DMS53 treated with DMSO at 0.1 percent for 48 hours (cell line): Measurements from ENCODE around the gene METAP1D.
"Not testable (repeated sequence)": the region's sequence is repeated elsewhere in the genome, so short reads cannot be mapped to it uniquely, and the experiment has no call there.

Source experiments
- DNase-seq: peaks from one replicate; lab custom pipeline; 2025; ENCODE audit not compliant: unreplicated experiment; lab: John Stamatoyannopoulos, UW

The METAP1D gene

GRCh38 chr2:171996021-171996420 lies 3.7 kb upstream of the METAP1D start:
- no peak for DNase-seq

GRCh38 chr2:171997031-171997430 lies 2.7 kb upstream of the METAP1D start:
- DNase-seq: not testable (repeated sequence)

GRCh38 chr2:171999161-171999560 lies 592 bp upstream of the METAP1D start:
- no peak for DNase-seq

GRCh38 chr2:172000696-172001361 lies 1.1 kb downstream of the METAP1D start:
- no peak for DNase-seq

- no peak for DNase-seq
Measured at GRCh38 chr2:172007372-172007771, 7.6 kb downstream of the METAP1D start.

GRCh38 chr2:172009823-172010222 lies 10.1 kb downstream of the METAP1D start:
- DNase-seq: no peak

GRCh38 chr2:172011812-172012575 lies 12.2 kb downstream of the METAP1D start:
- DNase-seq: no peak

- no peak for DNase-seq
Measured at GRCh38 chr2:172012677-172013391, 13.1 kb downstream of the METAP1D start.

GRCh38 chr2:172013396-172013795 lies 13.6 kb downstream of the METAP1D start:
- DNase-seq: no peak

GRCh38 chr2:172021074-172021931 lies 21.6 kb downstream of the METAP1D start:
- DNase-seq: no peak

GRCh38 chr2:172021955-172022354 lies 22.2 kb downstream of the METAP1D start:
- DNase-seq: no peak

GRCh38 chr2:172031536-172031935 lies 31.8 kb downstream of the METAP1D start:
- no peak for DNase-seq

- no peak for DNase-seq
Measured at GRCh38 chr2:172038121-172038520, 38.4 kb downstream of the METAP1D start.

- no peak for DNase-seq
Measured at GRCh38 chr2:172038604-172039003, 38.9 kb downstream of the METAP1D start.

- DNase-seq: no peak
Measured at GRCh38 chr2:172039011-172039704, 39.4 kb downstream of the METAP1D start.

GRCh38 chr2:172040311-172040710 lies 40.6 kb downstream of the METAP1D start:
- no peak for DNase-seq

GRCh38 chr2:172046080-172046678 lies 46.4 kb downstream of the METAP1D start:
- DNase-seq: no peak

- no peak for DNase-seq
Measured at GRCh38 chr2:172046866-172047565, 47.3 kb downstream of the METAP1D start.
